HG03575 (cell line): ENCODE data around the gene VEZF1.

Source experiments
- ATAC-seq: cut with Tn5 transposase; IDR thresholded peaks from one replicate; pipeline ENCODE4 v1.9.1; 2021; ENCODE audit not compliant: unreplicated experiment, insufficient number of reproducible peaks, low FRiP score; ENCODE audit errors: extremely low read depth

VEZF1 gene

GRCh38 chr17:57956291-57957119 is 31.5 kb downstream of the VEZF1 start:
- ATAC-seq = peak; percentile 76

DNA sequence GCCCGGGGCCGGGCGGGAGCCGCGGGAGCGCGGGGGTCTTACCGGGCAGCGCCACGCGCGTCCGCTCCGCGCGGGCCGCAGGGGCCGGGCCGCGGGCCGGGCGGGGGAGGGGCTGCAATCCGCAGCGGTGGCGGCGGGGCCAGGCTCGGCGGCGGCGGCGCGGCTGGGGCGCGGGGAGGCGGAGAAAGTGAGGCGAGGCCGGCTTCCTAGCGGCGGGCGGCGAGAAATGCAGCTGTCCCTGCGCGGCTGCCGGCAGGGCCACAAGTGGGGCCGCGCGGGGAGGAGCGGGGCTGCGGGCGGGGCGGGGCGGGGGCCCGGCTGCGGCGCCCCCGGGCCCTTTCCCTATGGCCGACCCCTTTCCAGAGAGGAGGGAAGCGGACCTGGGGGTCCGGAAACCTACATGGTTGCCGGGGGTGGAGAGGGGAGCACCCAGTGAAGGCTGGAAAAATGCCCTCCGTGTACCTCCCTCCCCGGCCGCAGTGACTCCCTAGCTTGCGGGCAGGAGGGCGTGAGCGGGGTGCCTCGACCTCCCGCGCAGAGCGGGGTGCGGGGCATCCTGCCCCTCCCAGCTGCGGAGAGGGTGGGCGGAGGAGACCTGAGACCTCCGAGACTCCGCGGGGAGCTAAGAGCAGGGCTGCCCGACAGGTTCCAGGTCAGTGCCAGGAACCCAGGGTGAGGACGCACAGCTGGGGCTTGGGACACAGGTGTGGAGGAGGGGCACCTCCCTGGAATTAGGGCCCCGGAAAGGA is 32.7 kb downstream of the VEZF1 start, which contains the start of gene CUEDC1:
Gene CUEDC1, minus strand, starts transcription at position 230 of the 749 bp plus-strand sequence. CDS start 69,848 bp downstream, outside the sequence.
- no peak for ATAC-seq

DNA sequence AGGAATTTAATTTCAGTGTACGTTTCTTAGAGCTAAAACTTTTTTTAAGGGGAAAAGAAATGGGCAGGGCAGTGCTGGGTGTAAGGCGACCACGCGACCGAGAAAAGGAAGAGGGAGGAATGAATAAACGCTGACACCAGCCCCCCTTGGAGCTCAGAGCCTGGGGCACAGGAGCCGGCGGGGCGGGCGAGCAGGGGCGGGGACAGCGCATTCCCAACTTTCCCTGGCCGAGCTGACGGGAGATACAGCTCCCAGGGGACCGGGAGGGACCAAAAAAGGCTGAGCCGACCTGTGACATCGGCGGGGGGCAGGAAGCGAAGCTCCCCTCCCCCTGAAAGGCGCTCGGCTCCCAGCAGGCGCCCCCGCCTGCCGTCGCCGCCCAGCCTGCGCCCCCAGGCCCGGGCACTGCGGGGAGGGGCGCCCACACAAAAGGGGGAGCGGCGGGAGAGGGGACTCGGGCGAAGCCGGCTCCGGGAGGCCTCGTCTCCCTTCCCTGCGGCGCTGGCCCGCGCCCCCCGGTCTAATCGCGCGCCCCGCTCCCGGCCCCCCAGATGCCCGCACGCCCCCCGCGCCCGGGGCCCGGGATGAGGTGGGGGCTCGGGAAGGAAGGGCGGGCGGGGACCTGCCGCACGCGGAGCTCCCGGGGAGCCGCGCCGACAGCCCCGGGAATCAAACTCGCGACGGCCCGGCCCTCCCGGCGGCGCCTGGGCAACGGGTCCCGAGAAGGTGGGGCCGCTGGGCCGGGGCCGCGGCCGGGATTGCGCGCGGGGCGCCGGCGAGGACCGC is 33.5 kb downstream of the VEZF1 start:
- no peak for ATAC-seq

DNA sequence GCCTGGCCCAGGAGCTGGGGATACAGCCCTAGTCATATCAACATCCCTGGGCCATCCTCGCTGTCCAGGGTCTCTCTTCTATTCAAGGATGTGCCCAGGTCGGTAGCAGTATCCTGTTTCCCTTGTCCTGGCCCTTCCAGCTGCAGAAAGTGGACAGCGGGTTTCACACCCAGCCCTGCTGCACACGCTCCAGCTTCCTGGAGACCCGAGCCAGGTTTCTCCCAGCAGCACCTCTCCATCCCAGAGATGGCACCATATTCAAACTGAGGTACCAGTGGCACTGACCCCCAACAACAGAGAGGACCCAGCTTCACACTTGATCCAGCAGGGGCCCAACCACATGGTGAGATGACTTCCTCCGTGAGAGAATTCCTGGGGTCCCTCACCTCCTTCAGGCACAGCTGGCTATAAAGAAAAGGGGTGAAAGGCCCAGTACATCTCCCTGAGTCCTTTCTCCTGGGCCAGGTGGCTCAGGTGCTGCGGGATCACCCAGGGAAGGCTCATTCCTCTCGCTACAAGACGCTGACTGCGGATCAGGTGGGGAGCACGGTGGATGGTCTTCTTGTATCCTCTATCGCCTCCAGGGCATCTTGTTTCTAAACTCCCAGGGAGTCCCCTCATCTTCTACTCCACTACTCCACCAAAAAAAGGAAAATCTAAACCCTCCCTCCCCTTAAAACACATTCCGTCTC is 34.2 kb downstream of the VEZF1 start:
- no peak for ATAC-seq

GRCh38 chr17:57953219-57953618 is 34.8 kb downstream of the VEZF1 start:
- ATAC-seq = no peak

DNA sequence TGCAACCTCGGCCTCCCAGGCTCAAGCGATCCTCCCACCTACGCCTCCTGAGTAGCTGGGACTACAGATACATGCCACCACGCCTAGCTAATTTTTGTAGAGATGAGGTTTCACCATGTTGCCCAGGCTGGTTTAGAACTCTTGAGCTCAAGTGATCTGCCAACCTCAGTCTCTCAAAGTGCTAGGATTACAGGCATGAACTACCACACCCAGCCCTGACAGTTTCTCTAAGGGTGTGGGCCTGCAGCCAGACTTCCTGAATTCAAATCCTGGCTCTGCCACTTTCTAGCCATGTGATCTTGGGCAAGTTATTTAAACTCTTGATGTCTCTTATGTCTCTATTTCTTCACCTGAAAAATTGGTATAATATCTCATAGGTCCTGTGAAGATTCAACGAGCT is 38.4 kb downstream of the VEZF1 start:
- ATAC-seq = no peak

DNA sequence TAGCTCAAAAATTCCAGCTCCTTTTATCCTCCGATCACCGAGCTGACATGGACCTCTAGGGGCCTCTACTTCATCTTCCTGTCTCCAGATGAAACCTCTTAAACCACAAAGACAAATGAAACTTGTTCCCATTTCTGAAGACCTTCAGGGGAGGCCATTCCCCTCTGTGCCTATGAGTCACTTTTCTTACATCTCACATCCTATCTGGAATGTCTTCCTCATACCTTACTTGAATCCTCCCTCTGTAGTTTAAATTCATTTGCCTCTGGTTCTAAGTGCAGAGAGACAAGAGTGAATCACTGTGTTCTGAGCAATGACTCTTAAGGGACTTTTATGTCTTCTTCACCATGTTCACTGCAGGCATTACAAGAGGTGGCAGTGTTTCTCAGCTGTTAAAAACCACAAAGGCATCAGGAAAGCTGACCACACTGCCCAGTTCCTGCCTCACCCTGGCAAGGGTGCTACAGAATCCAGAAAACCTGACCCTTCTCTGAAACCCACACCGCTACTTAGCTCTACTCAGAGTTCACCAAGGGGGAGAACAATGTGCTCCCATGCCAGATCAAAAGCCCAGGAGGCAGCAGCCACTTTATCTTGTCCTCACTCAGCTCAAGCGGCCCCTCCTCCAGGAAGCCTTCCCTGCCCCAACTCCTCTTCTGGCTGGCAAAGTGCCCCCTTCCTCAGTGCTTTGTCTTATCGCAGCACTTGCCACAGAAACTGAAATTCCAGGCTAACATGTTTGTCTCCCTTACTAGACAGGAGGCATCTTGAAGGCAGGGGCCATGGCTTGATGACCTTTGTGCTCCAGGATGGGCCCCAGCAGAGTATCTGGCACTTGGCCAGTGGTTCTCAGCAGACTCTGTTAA is 39.3 kb downstream of the VEZF1 start:
- ATAC-seq = no peak

DNA sequence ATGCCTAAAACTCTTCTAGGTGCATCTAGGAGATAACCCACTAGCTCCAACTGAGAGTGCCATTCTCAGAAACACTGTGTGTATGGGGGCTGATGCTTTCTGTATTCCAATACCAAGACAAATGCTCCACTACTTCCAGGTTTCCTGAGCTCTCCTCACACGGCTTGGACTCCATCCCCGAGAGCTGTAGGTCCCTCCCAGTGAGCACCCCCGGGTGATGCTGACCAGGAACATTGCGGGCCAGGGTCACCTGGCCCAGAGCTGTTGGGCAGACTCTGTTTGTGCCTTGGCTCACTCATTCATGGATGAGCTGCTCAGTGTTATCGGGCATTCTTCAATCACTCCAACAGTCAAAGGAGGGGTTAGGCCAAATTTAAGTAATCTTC is 39.9 kb downstream of the VEZF1 start:
- no peak for ATAC-seq

GRCh38 chr17:57947369-57947768 is 40.7 kb downstream of the VEZF1 start:
- no peak for ATAC-seq

- ATAC-seq = peak; percentile 63
These were observed 41.2 kb downstream of the VEZF1 start for GRCh38 chr17:57946798-57947358.

GRCh38 chr17:57945996-57946797 is 41.9 kb downstream of the VEZF1 start:
- no peak for ATAC-seq

DNA sequence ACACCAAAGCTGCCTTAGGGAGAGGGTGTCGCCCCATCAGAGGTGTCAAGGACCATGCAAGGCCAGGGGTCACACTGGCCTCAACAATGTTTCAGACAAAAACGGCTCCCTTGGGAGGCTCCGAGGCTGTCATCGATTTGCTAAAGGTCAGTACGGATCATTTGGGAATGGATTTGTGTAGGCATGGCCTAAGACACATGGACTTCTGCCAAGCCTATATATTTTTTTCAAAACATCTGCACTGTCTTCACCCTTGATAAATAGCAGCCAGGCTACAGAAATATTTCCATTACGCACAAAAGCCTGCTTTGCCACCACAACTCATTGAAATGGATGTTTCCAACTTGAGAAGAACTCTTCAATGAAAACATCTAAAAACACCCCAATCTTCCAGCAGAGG is 43.1 kb downstream of the VEZF1 start:
- no peak for ATAC-seq

DNA sequence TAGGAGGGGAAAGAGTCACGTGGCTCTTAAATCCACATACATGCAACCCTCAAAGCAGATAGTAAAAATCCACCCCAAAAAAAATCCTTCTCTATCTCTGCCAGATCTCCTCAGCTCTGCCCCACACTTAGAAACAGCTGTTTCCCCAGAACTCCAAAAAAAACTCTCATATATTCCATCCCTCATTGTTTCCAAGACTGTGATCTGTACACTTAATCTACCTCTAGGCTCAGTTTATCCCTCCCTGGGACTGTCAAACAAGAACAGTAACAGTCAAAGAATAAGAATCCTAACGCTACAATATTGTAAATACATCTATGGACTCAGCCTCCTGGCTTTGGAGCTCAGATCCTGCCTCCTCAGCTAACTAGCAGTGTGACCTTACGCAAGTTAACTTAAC is 44.4 kb downstream of the VEZF1 start:
- no peak for ATAC-seq

GRCh38 chr17:57943140-57943539 is 44.9 kb downstream of the VEZF1 start:
- ATAC-seq = no peak

DNA sequence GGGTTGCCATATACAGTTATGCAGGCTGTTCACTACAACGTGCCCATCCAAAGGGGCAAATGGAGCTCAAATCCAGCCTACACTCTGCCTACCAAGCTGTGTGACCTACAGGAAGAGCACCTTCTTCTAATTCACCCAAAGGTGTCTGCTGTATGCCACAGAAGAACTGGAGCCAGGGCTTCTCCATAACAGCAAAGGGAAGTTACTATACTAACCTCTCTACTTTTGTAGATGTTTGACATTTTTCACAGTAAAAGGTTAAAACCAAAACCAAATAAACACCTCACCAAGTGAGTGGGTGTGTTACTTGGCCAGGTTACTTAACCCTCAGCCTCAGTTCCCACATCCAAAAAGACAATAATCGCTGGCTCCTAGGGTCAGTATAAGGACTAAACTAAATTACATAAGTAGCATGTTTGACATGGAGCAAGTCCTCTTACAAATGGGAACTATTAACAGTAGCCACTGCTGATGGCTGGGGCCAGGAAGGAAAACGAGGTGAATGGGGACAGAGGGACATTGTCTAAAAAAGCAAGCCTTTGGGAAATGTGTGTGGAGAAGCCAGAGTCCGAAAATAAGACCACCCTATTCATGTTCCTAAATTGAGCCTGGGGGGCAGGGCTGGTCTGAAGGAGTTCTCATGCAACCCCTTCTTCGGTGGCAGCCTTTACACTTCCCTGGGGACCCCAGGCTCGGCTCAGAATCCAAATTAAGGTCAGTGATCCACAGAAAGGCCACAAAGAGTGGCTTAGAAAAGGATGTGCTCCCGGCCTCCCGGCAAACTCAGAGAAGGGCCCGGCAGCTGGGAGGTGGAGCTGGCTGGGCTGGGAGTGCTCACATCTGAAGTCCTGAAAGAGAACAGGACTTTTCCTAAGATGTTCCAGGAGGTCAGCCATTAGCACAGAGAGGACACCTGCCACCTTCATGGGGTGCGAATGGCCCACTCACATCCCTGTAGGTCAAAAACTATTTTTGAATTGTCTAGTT is 46.4 kb downstream of the VEZF1 start:
- ATAC-seq = no peak
